Right lobe of liver (tissue), 6 donors: ENCODE data around the gene TELO2. TPM values are rescaled to one million over a fixed set of nuclear protein-coding genes. Genes with fewer than 3 reads are reported as not detected.

Experiments
- ATAC-seq, 4 donors: fragments of 200-7000 bp; cut with Tn5 transposase; one replicate each; pipeline ENCODE4 v1.9.1; 2020; ENCODE audit warnings: mild to moderate bottlenecking in 4 of 4, moderate library complexity in 4 of 4
- DNase-seq, 3 donors: peaks; one replicate each; pipeline ENCODE4 v3.0.0-alpha.2; 2020
- H3K27ac ChIP-seq, 3 donors: fragments of 200-600 bp; one replicate each; pipeline ENCODE4 v1.8.0; 2022
- H3K27me3 ChIP-seq, 2 donors: fragments of 200-600 bp; one replicate each; pipeline ENCODE4 v1.8.0; 2022
- H3K36me3 ChIP-seq, 4 donors: fragments of 200-600 bp; sonication (generic) in 1 of 4; one replicate each; pipeline versions ENCODE4 v1.5.1 to v1.8.0; 2017 to 2022; ENCODE audit warnings: control low read depth in 1 of 4
- H3K4me1 ChIP-seq, 4 donors: fragments of 200-600 bp; sonication (generic) in 1 of 4; one replicate each; pipeline versions ENCODE4 v1.5.1 to v1.8.0; 2017 to 2022; ENCODE audit warnings: control low read depth in 1 of 4
- H3K4me3 ChIP-seq, 3 donors: fragments of 200-600 bp; one replicate each; pipeline ENCODE4 v1.8.0; 2022
- H3K9me3 ChIP-seq, 4 donors: fragments of 200-600 bp; sonication (generic) in 1 of 4; one replicate each; pipeline versions ENCODE4 v1.5.1 to v1.8.0; 2017 to 2022; ENCODE audit warnings: control low read depth in 1 of 4
- CTCF ChIP-seq, 4 donors: fragments of 200-600 bp in 3 of 4; fragments of 450-650 bp in 1 of 4; IDR thresholded peaks; one replicate each; pipeline versions ENCODE4 v1.5.1 to v1.8.0; 2016 to 2022; ENCODE audit warnings: antibody characterized with exemption in 4 of 4, mild to moderate bottlenecking in 2 of 4
- POLR2A ChIP-seq: fragments of 450-650 bp; IDR thresholded peaks from one replicate; pipeline ENCODE4 v1.6.1; 2017; ENCODE audit warnings: antibody characterized with exemption, mild to moderate bottlenecking
- WGBS: methylation state at CpG from one replicate; pipeline ENCODE4 v1.1.6; 2018; ENCODE audit warnings: low coverage, low lambda C conversion rate; ENCODE audit not compliant: insufficient coverage; ENCODE audit errors: missing lambda C conversion rate; 5-methylcytosine and 5-hydroxymethylcytosine counted together
- intact Hi-C, 2 donors: fragments of 100-400 bp; cut with DNase I; formaldehyde crosslinking; loops; one replicate each; pipeline versions ENCODE4 v1.11.2 to v1.14.1; 2022
- long read RNA-seq: library from polyadenylated mRNA; unstranded; transcript quantifications from one replicate; pipeline ENCODE4 v2.0.0, GENCODE V29; 2019
- total RNA-seq, 6 experiments: library from RNA; depleted of rRNA in 2 of 6; stranded (reverse); fragments of >200 nt in 2 of 6; fragmentation: NEBNext Ultra II Directional in 3 of 6; extraction: Animal tissue kit (Norgen Biotek cat#: 25700) in 3 of 6; gene quantifications; one replicate each; pipeline versions ENCODE4 v1.1.0 to v1.2.4, GENCODE V29; 2016 to 2023
- donor health status: DM: no; HTN: yes; CAD: no.
- donor health status: DM: no; HTN: no; CAD: no.
- donor health status: DM: no; HTN: no; CAD: no.
- donor health status: DM: no; HTN: yes; CAD: no.
- donor health status: DM: no; HTN: yes; CAD: no.

TELO2 gene
- total RNA-seq: 10 to 100 TPM in 5 of 6 experiments, 1 to 10 TPM in 1; 9.5 to 31.0 (median 20.8) TPM
- long read RNA-seq, partial matches to known transcripts: 1 of 4 reads
- long read RNA-seq, other reads (novel, unspliced or antisense): 2 of 4 reads

GRCh38 chr16:1492923-1493745 is at the start of gene TELO2:
Gene TELO2, plus strand, starts transcription at chr16:1493360. Its CDS starts 922 bp downstream, at chr16:1494282.
- intact Hi-C loops: no loop called here
- H3K36me3 ChIP-seq: peaks cover 0 to 13% (median 0%) of the 10 kb centered on the region in 4 donors
- DNase-seq (peak; percentile 85 to 88 (median 87)), ATAC-seq (peak; percentile 91 to 98 (median 94))
- no peaks in the 10 kb centered on the region for H3K9me3 ChIP-seq
- peaks cover 0 to 14% (median 5%) of the 10 kb centered on the region in 4 donors for H3K4me1 ChIP-seq
- H3K4me3 ChIP-seq: peak within 1 kb of the TSS; percentile 67 to 82 (median 72)
- TF ChIP-seq CTCF (IDR thresholded peaks at IDR 0.05): no peak
- no peak for TF ChIP-seq POLR2A
- peak within 1 kb of the TSS; percentile 49 to 90 (median 73) for H3K27ac ChIP-seq
- 2% methylated on average over 55 of the region's 89 CpGs for WGBS
- no peaks in the 10 kb centered on the region for H3K27me3 ChIP-seq

- intact Hi-C loops: no loop called here
- H3K36me3 ChIP-seq: peaks cover 0 to 10% (median 0%) of the 10 kb centered on the region in 4 donors
- no peaks in the 10 kb centered on the region for H3K4me1 ChIP-seq
- no peak overlapping the region for H3K4me3 ChIP-seq
- no peak overlapping the region for H3K27ac ChIP-seq
- no peaks in the 10 kb centered on the region for H3K27me3 ChIP-seq
- H3K9me3 ChIP-seq: no peaks in the 10 kb centered on the region
- DNase-seq (no peak), ATAC-seq (no peak)
- TF ChIP-seq POLR2A (no peak), CTCF (IDR thresholded peaks at IDR 0.05) (no peak)
- WGBS: no CpG with 5 or more reads among the region's 38 CpGs
These were observed 49.7 kb upstream of the TELO2 start for GRCh38 chr16:1443403-1443973.

- Histone ChIP-seq H3K27me3 (no peaks in the 10 kb centered on the region), H3K9me3 (no peaks in the 10 kb centered on the region), H3K36me3 (peaks cover 0 to 10% (median 0%) of the 10 kb centered on the region in 4 donors), H3K4me3 (no peak within 1 kb of the TSS), H3K4me1 (no peaks in the 10 kb centered on the region), H3K27ac (no peak within 1 kb of the TSS)
- WGBS: 80% methylated on average over 1 of the region's 27 CpGs
- intact Hi-C loops: no loop called here
- DNase-seq: no peak
- peak in 1 of 4 donors; percentile 6 for ATAC-seq
- no peak for TF ChIP-seq CTCF (IDR thresholded peaks at IDR 0.05)
- no peak for TF ChIP-seq POLR2A
These were observed 49.0 kb upstream of the TELO2 start, which contains the start of gene CCDC154 for GRCh38 chr16:1443980-1444729. Gene CCDC154, minus strand, starts transcription at chr16:1444556. Its CDS starts 234 bp downstream, at chr16:1444322.

GRCh38 chr16:1444730-1445517 is 48.2 kb upstream of the TELO2 start:
- Histone ChIP-seq H3K27me3 (no peaks in the 10 kb centered on the region), H3K9me3 (no peaks in the 10 kb centered on the region), H3K4me1 (no peaks in the 10 kb centered on the region), H3K36me3 (peaks cover 0 to 10% (median 0%) of the 10 kb centered on the region in 4 donors), H3K4me3 (no peak overlapping the region), H3K27ac (no peak overlapping the region)
- ATAC-seq: peak in 1 of 4 donors; percentile 4
- 85% methylated on average over 18 of the region's 48 CpGs for WGBS
- TF ChIP-seq POLR2A: no peak
- no peak for TF ChIP-seq CTCF (IDR thresholded peaks at IDR 0.05)
- intact Hi-C loops: no loop called here
- DNase-seq: no peak
